ENCODE data around the gene SUGT1.
A peak's percentile ranks its signal among the peaks of the same experiment; 100 is the strongest.
"Not testable (repeated sequence)": the region's sequence is repeated elsewhere in the genome, so short reads cannot be mapped to it uniquely, and the experiment has no call there.

Gene SUGT1

GRCh38 chr13:52669677-52670076 lies 17.0 kb downstream of the SUGT1 start:
- DNase-seq (ENCODE audit: low read depth), result no peak

DNA sequence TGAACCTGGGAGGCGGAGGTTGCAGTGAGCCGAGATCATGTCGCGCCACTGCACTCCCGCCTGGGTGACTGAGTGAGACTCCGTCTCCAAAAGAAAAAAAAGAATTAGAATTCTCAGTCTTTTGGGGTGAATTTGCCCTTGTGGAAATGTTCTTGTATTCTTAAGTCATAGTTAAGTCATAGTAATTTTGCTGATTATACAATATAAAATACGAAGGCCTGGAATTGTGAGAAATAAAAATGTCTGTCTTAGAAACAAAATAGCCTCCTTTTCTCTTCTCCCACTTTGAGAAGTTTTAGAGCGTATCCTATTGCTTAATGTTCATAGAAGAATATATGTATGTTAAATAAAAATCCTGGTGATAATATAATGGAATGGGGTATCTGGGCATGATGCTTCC lies 18.1 kb downstream of the SUGT1 start:
- DNase-seq (ENCODE audit: low read depth), result no peak

GRCh38 chr13:52673465-52673864 lies 20.8 kb downstream of the SUGT1 start:
- no peak for DNase-seq (ENCODE audit: low read depth)

GRCh38 chr13:52677823-52678222 lies 25.2 kb downstream of the SUGT1 start:
- no peak for DNase-seq (ENCODE audit: low read depth)

- not testable (repeated sequence) for DNase-seq (ENCODE audit: low read depth)
Observed at GRCh38 chr13:52685806-52686205, 33.2 kb downstream of the SUGT1 start.

DNA sequence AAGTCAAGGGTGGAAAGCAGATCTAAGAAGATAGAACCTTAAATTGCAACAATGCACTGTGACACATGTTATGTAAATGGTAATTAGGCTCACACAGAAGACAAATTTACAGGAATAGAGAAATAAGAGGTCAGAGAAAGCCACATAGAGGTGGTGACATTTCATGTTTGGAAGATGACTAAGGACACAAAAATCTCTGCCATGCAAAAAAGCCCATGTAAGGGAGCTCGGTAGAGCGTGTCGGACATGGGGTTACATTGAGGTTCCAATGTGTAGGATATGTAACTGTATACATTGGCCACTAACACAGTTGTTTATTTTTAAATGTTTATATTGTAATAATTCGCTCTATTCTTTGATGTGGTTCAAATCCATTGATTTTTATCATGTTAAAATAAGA lies 33.7 kb downstream of the SUGT1 start:
- no peak for DNase-seq (ENCODE audit: low read depth)

DNA sequence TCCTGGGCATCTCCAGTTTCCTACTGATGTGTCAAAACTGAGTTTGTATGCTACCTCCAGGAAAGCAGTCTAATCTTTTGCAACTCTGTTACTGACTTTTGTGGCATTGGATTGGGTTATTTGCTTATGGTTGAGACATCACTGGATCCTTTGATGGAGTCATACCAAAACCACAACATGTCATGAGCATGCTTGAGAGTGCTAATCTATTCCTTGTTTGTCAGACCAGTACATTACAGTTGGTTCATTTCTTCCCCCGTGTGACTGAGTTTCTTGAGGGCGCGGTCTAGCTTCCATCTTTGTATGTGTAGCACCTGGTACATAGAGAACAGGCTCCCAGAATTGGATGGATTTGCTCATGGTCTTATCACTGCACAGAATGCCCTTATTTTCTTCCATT lies 43.2 kb downstream of the SUGT1 start:
- DNase-seq (ENCODE audit: low read depth), result peak; percentile 19

DNA sequence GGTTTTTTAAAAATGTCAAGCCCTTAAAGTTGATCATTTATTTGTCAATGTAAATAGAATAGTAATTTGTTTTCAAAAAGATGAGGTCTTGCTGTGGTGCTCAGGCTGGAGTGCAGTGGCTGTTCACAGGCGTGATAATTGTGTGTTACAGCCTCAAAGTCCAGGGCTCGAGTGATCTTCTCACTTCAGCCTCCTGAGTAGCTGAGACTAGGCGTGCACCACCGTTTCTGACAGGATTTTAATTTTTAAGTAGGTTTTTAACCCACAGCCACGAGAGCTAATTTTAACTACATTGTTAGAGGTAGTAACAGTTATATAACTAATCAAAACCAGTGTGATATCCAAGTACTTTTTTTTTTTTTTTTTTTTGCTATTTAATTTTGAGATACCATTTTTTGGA lies 43.9 kb downstream of the SUGT1 start:
- DNase-seq (ENCODE audit: low read depth), result no peak

DNA sequence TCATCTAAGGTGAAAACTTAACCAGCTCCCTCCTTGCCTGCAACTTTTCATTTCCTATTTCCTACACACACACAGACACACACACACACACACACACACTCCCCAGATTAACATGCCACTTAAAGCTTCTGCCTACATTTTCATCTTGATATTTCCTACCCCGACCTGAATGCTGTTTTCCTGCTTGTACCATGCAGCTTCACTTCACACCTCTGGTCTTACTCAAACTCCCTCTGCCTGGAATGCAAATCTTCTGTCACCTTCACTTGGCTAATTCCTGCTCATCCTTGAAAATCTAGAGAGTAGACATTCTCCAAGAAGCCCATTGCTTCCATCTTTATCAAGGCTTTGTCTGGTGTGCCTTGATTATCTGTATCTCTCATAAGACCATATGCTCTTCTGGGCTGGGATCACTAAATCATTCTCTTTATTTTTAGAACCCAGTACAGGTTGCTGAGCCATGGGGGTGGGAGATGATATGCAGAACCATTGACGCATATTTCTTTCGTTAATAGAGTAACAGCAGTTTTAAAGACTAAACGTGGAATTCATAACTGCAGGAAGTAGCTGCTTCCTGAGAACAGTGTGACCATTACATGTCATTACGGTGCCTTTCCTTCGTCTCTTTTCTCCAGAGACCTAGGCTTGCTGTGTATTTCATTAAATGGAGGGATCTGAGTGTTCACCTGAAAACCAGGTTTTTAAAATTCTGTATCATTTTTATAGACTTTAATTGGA lies 49.3 kb downstream of the SUGT1 start:
- no peak for DNase-seq (ENCODE audit: low read depth)

GRCh38 chr13:52703482-52703881 lies 50.8 kb downstream of the SUGT1 start:
- no peak for DNase-seq (ENCODE audit: low read depth)

DNA sequence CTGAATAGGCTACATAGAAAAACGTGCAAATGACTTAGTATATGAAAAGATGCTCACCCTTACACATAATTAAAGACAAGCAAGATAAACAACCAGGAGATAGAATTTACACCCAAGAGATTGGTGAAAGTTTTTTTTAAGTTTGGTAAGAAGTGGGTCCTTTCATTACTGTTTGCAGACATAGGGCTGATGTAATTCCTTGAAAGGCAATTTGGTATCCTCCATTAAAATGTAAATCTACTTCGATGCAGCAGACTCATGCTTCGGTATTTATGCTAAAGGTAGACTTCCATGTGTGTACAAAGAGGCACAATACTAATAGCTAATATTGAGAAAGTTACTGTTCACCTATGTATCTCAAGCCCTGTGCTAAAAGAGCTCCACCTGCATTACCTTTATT lies 53.4 kb downstream of the SUGT1 start:
- no peak for DNase-seq (ENCODE audit: low read depth)

DNA sequence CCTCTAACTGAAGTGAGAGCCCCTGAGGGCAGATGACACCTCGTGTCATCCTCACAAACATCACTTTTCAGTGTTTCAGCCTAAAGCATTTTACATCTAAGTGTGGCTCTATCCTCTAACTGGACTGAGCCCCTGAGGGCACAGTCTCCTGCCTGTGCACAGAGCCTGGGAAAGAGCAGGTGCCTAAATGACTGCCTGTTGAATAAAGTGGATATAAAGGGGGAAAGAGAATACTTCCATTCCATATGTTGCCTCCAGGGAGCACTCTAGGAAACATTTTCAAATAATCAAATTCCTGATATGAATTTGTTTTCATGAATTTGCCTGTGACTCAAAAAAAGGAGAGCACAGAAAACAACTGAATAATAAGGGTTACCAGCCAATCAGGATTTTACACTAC lies 54.7 kb downstream of the SUGT1 start:
- DNase-seq (ENCODE audit: low read depth), result peak; percentile 15

DNA sequence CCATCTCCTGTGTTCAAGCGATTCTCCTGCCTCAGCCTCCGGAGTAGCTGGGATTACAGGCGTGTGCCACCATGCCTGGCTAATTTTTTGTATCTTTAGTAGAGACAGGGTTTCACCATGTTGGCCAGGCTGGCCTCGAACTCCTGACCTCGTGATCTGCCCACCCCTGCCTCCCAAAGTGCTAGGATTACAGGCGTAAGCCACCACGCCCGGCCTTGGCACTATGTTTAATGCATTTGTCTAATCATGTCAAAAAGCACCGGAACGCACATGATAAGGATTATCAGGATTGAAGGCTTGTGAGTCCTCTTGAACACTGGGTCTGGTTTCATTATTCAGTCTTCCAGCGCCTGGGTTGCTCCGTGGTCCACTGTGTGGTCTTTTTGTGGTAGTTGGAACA lies 55.6 kb downstream of the SUGT1 start:
- not testable (repeated sequence) for DNase-seq (ENCODE audit: low read depth)

DNA sequence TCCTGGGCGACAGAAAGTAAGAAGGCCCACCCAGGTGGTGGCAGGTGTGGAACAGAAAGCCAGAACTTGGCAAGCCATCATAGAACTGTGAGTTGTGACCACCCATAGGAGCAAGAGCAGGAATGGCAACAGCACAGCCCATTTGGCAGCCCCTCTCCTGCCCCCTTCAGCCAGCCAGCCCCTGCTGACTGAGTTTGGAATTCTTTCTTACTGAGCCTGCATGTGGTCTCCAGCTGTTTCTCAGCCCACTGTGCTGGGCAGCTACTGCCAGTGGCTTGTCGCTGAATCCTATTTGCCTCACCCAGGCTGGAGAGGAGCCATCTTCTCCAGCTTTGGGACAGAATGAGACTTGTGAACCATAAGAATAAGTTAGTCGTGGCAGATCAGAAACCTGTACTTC lies 58.6 kb downstream of the SUGT1 start:
- DNase-seq (ENCODE audit: low read depth), result no peak

DNA sequence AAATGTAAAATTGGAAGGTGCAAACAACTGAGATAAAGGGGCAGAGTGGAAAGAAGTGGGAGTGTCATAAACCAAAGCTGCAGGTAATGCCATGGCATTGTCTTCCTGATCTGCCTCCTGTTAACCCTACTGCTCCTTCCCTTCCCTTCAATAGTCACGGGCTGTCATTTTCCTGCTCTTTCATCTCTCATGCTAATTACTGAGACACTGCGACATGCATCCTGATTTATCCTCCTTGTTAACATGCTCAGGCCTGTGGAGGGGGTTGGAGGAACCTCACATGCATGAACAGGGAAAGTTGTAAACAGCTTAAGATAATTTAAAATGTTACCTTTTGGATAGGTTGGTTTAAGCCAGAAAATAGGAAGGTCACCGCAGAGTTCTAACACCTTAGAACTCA lies 59.7 kb downstream of the SUGT1 start:
- DNase-seq (ENCODE audit: low read depth), result no peak

GRCh38 chr13:52713894-52714293 lies 61.3 kb downstream of the SUGT1 start:
- no peak for DNase-seq (ENCODE audit: low read depth)

GRCh38 chr13:52720904-52721303 lies 68.3 kb downstream of the SUGT1 start:
- not testable (repeated sequence) for DNase-seq (ENCODE audit: low read depth)

- DNase-seq (ENCODE audit: low read depth), result not testable (repeated sequence)
Observed at GRCh38 chr13:52721356-52721755, 68.7 kb downstream of the SUGT1 start.

- no peak for DNase-seq (ENCODE audit: low read depth)
Observed at GRCh38 chr13:52723181-52723580, 70.5 kb downstream of the SUGT1 start.

DNA sequence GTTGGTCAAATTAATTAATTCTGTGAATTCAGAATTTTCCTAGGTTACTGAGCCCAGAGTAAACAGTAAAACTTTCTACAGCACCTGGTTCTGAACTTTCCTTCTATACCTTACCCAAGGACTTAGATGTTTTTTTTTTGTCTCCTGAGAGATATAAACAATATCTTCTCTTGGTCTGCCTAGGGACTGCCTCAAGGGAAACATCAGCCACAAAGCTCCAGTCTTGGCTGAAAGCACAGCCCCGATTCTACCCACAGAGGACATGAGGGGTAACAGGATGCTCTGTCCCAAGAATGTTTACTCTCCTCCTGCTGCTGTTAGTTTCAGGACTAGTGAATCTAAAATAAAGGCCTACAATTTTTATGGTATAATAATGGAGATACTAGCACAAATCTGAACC lies 72.7 kb downstream of the SUGT1 start:
- no peak for DNase-seq (ENCODE audit: low read depth)

DNA sequence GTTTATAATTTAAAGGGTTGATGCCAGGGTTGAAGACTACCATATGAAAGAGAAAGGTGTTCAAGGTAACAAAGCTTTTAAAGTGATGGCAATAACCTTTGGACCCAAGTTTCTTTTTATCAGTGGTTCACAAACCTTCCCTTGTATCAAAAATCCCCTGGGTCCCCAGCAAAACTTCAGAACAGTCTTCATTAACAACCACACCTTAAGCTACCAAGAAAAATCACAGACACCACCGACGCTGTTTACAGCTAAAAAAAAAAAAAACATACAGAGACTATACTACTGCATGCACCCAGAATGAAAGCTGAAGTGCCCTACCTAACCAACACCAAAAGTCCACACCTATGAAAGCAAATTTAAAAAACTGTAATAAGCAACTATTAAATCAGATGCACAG lies 73.6 kb downstream of the SUGT1 start:
- no peak for DNase-seq (ENCODE audit: low read depth)

DNA sequence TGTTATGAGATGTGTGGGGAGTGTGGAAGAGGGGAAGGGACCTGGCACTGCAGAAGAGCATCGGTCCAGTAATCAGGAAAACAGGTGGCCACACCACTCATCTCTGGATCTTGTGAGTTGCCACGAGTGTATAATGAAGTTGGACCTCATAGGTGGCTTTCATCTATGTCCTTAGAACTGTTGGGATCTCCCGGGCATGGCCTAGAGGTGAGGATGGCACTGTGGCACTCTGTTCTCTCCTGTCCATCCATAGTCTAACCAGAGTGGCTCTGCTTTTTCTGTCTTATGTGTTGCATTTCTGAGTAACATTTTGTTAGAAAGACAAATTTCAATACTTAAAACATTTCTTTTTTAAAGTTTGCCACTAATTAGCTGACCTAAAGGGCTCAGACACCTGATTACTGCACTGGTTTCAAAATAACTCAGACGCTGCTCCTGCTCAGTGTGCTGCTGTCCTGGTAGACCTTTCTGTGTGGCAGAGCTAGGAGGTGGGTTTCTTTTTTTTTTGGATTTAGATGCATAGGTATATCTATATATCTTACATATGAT lies 81.5 kb downstream of the SUGT1 start:
- no peak for DNase-seq (ENCODE audit: low read depth)

- DNase-seq (ENCODE audit: low read depth), result no peak
Observed at GRCh38 chr13:52736891-52737290, 84.3 kb downstream of the SUGT1 start.

DNA sequence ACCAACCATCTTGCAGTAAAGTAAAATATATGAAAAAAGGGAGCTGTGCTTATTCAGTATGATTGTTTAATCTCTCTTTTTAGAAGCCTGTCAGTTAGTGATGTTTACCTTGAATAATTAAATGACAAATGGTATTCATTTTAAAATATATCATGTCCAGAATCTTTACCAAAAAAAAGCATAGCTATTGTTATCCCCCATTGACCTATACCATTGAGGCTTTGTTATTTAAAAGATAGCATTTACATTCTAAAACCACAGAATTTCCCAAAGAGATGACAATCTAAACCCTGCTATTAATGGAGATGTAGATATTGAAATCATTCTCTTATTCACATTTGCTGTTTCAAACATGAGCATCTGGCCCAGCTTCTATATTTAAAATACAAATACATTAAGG lies 84.8 kb downstream of the SUGT1 start:
- no peak for DNase-seq (ENCODE audit: low read depth)

All from ELR (cell line).